GM12874 (cell line): ENCODE data around the gene TMA7.

ENCODE experiments used
- CTCF ChIP-seq: IDR thresholded peaks from 2 replicates; pipeline ENCODE4 v1.5.1; 2011; ENCODE audit warnings: low read depth, mild to moderate bottlenecking, control low read depth, low read length, moderate library complexity; ENCODE audit not compliant: insufficient read depth

Gene TMA7

DNA sequence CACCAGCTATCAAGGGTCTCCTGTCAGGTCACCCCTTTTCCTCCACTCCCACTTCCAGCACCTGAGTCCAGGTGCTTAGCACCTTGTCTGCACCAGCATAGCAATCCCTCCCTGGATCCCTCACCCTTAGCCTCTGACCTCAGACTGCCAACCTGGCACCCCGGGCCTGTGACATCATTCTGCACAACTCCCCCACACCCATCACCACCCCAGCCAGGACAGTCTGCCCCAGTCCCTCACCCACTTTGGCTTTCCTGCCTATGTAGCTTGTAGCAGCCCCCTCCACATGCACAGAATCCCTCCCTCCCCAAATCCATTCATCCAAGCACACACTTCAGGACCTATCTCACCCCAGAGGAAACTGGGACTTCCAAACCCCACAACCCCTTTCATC lies 9.4 kb upstream of the TMA7 start:
- no peak for TF ChIP-seq CTCF

DNA sequence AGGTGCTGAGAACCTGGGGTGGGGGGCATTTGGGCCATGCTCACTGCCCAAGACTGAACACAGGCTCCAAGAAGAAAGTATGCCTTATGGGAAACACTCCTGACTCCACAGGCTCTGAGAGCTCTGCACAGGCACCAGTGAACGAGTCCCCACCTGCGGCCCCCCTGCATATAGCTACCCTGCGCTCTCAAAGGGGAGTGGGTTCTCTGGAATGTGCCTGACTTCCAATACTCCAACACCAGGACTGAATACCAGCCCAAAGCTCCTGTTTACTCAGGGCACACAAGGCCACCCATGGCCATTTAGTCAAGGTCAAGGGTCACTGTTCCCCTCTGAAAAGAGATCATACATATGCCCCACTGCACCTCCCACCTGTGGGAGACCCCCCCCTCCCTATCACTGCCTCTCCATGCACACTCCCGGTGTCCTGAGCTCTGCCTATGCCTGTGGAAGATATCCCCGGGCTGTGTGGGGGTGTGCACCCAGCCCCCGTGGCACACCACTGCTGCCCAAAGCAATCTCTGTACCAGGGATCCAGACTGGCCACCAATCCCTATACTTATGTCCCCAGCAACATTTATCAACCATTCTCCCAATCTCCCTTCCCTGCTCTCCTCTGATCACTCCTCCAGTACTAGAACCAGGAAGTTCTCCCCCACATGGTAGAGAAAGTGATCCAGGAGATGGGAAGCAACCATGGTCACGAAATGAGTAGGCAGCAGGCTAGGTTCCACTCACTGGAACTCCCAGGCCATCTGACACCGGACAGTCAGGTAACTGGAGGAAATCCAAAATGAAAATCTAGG lies 8.6 kb upstream of the TMA7 start:
- no peak for TF ChIP-seq CTCF

DNA sequence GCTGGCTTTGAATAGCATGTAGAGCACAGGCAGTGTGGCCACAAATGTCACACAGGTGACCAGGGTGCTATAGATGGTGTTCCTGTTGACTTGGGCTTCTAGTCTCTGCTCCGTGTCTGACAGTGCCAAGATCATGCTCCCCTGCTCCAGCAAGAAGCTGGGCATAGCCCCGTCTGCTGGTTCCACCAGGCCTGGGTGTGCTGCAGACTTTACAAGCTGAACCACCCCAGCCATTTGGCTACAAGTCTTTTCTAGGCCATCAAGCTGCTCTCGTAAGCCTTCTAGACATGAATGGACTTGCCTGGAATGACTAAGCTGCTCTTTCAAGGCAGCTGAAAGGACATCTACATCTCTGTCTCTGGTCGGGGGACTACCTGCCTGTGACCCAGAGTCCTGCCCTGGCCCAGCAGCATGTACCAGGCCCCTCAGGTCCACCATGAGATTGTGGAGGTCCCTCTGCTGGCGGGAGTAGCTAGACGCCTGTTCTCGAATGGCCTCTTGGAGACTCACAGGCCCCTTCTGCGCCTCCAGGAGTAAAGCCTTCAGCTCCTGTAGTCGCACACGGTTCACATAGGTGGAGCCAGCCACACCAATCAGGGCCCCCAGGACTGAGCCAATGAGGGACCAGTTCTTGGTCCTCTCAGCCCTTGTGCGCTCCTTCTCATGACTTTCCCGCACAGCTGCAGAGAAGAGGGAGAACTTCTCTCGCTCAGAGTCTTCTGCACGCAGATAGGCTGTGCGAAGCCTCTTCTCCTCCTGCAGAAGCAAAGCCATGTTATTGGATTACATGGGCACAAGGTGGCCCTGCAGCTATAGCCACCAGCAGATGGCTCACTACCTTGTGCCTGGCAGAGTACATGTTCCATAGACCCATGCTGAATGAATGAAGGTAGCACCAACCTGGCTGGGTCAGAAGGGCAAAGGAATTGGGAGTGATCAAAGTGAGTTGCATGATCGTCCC lies 7.4 kb upstream of the TMA7 start:
- TF ChIP-seq CTCF: peak; percentile 30; the same call in 1 of the 2 replicates

- no peak for TF ChIP-seq CTCF
Measured at GRCh38 chr3:48433472-48434118, 6.5 kb upstream of the TMA7 start.

- no peak for TF ChIP-seq CTCF
Measured at GRCh38 chr3:48434591-48435222, 5.3 kb upstream of the TMA7 start.

DNA sequence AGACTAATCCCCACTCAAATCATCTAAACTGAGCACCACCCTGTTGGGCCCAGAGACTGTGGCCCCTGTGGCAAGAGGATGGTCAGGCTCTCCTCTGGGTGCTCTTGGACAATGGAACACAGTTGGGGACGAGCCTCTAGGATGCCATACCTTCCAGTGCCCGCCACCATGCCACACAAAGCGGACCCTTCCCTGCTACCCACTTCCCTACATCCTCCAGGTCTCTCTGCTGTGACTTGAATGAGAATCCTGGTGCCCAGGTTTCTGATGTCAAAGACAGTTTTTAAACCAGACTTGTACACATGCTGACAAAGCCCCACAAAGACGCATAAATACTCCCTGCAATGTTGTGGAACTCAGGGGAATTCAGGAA lies 4.8 kb upstream of the TMA7 start:
- TF ChIP-seq CTCF: no peak
